Mesenchymal stem cell (in vitro differentiated cells and primary cell): Measurements from ENCODE around the gene NCAPG.
A peak's percentile ranks its signal among the peaks of the same experiment; 100 is the strongest.

Experiments used
- DNase-seq: peaks from one replicate; pipeline ENCODE4 v3.0.0-alpha.2; 2013
- H2AFZ ChIP-seq: one replicate; pipeline ENCODE4 v1.6.1; 2013; ENCODE audit warnings: low read depth, mild to moderate bottlenecking, control low read depth, inconsistent platforms, low read length, moderate library complexity
- H2AK5ac ChIP-seq: 2 replicates; pipeline ENCODE4 v1.6.1; 2013; ENCODE audit warnings: low read length, moderate library complexity, mild to moderate bottlenecking, inconsistent platforms; ENCODE audit not compliant: severe bottlenecking
- H2BK120ac ChIP-seq: one replicate; pipeline ENCODE4 v1.6.1; 2013; ENCODE audit warnings: low read depth, mild to moderate bottlenecking, inconsistent platforms, low read length, moderate library complexity
- H2BK12ac ChIP-seq, 2 experiments: one replicate each; pipeline ENCODE4 v1.6.1; 2013; ENCODE audit warnings: inconsistent platforms in 2 of 2, low read length in 2 of 2, mild to moderate bottlenecking in 2 of 2, moderate library complexity in 2 of 2, control low read depth in 1 of 2
- H2BK15ac ChIP-seq: one replicate; pipeline ENCODE4 v1.6.1; 2013; ENCODE audit warnings: mild to moderate bottlenecking, low read depth, inconsistent platforms; ENCODE audit not compliant: poor library complexity, severe bottlenecking
- H2BK5ac ChIP-seq: 2 replicates; pipeline ENCODE4 v1.6.1; 2013; ENCODE audit warnings: low read depth, mild to moderate bottlenecking, low read length, control low read depth, inconsistent platforms; ENCODE audit not compliant: poor library complexity, severe bottlenecking
- H3K14ac ChIP-seq, 2 experiments: one replicate each; pipeline ENCODE4 v1.6.1; 2013; ENCODE audit warnings: inconsistent platforms in 2 of 2, low read length in 2 of 2, control low read depth in 1 of 2, mild to moderate bottlenecking in 1 of 2, moderate library complexity in 1 of 2
- H3K18ac ChIP-seq, 2 experiments: one replicate each; pipeline ENCODE4 v1.6.1; 2013; ENCODE audit warnings: inconsistent platforms in 2 of 2, low read length in 2 of 2, control low read depth in 1 of 2, low read depth in 1 of 2, mild to moderate bottlenecking in 1 of 2
- H3K23ac ChIP-seq, 2 experiments: one replicate each; pipeline ENCODE4 v1.6.1; 2013; ENCODE audit warnings: inconsistent platforms in 2 of 2, low read length in 2 of 2, mild to moderate bottlenecking in 2 of 2, moderate library complexity in 2 of 2, control low read depth in 1 of 2
- H3K27ac ChIP-seq: 2 replicates; pipeline ENCODE4 v1.5.1; 2013; ENCODE audit warnings: mild to moderate bottlenecking, moderate library complexity, low read length, control low read depth, inconsistent platforms; ENCODE audit not compliant: poor library complexity, severe bottlenecking
- H3K27me3 ChIP-seq, 2 experiments: 2 replicates each; pipeline versions ENCODE4 v1.6.1 to v1.7.0; 2013; ENCODE audit warnings: low read length in 2 of 2, mild to moderate bottlenecking in 2 of 2, moderate library complexity in 2 of 2, control low read depth in 1 of 2, inconsistent platforms in 1 of 2; ENCODE audit not compliant: control insufficient read depth in 1 of 2, insufficient read depth in 1 of 2
- H3K36me3 ChIP-seq, 2 experiments: 2 replicates each; pipeline versions ENCODE4 v1.6.1 to v1.7.0; 2013; ENCODE audit warnings: low read length in 2 of 2, control low read depth in 1 of 2, inconsistent platforms in 1 of 2, low read depth in 1 of 2, mild to moderate bottlenecking in 1 of 2; ENCODE audit not compliant: insufficient read depth in 2 of 2, control insufficient read depth in 1 of 2
- H3K4ac ChIP-seq, 2 experiments: one replicate each; pipeline ENCODE4 v1.6.1; 2013; ENCODE audit warnings: inconsistent platforms in 2 of 2, low read length in 2 of 2, mild to moderate bottlenecking in 2 of 2, moderate library complexity in 2 of 2, control low read depth in 1 of 2, low read depth in 1 of 2
- H3K4me1 ChIP-seq: 2 replicates; pipeline ENCODE4 v1.6.1; 2013; ENCODE audit warnings: low read depth, low read length, control low read depth; ENCODE audit not compliant: control insufficient read depth, insufficient read depth
- H3K4me2 ChIP-seq: 2 replicates; pipeline ENCODE4 v1.6.1; 2013; ENCODE audit warnings: low read length, mild to moderate bottlenecking, inconsistent platforms; ENCODE audit not compliant: poor library complexity, severe bottlenecking
- H3K4me3 ChIP-seq, 2 experiments: 2 replicates each; pipeline versions ENCODE4 v1.5.1 to v1.7.0; 2013; ENCODE audit warnings: low read length in 2 of 2, mild to moderate bottlenecking in 2 of 2, control low read depth in 1 of 2, low read depth in 1 of 2; ENCODE audit not compliant: insufficient read depth in 1 of 2
- H3K79me1 ChIP-seq: replicated peaks from 2 replicates; pipeline ENCODE4 v1.6.1; 2013; ENCODE audit warnings: mild to moderate bottlenecking, control low read depth, low read length, inconsistent platforms; ENCODE audit not compliant: poor library complexity, severe bottlenecking
- H3K9ac ChIP-seq: 2 replicates; pipeline ENCODE4 v1.7.0; 2013; ENCODE audit warnings: mild to moderate bottlenecking, low read length, moderate library complexity
- H3K9me3 ChIP-seq: 2 replicates; pipeline ENCODE4 v1.7.0; 2013; ENCODE audit warnings: mild to moderate bottlenecking, low read length; ENCODE audit not compliant: control insufficient read depth
- H4K8ac ChIP-seq: one replicate; pipeline ENCODE4 v1.6.1; 2013; ENCODE audit warnings: inconsistent platforms, mild to moderate bottlenecking, low read length, moderate library complexity
- H4K91ac ChIP-seq: one replicate; pipeline ENCODE4 v1.6.1; 2013; ENCODE audit warnings: mild to moderate bottlenecking, low read length, inconsistent platforms
- WGBS: methylation state at CpG from one replicate; pipeline ENCODE4 v1.1.7; 2013; ENCODE audit warnings: mixed read lengths; 5-methylcytosine and 5-hydroxymethylcytosine counted together

The NCAPG gene

GRCh38 chr4:17763416-17763815 is 47.4 kb upstream of the NCAPG start:
- no peak for DNase-seq
- no peak overlapping the region for H2BK15ac ChIP-seq
- no peaks in the 10 kb centered on the region for H3K36me3 ChIP-seq
- H3K18ac ChIP-seq: no peak overlapping the region
- H2BK5ac ChIP-seq: no peak overlapping the region
- H3K23ac ChIP-seq: no peak overlapping the region
- no peak overlapping the region for H3K4me3 ChIP-seq
- H3K4me1 ChIP-seq: no peaks in the 10 kb centered on the region
- no peak overlapping the region for H2BK120ac ChIP-seq
- no peak overlapping the region for H2AFZ ChIP-seq
- H3K4me2 ChIP-seq: no peak overlapping the region
- no peaks in the 10 kb centered on the region for H3K79me1 ChIP-seq
- no peak overlapping the region for H2AK5ac ChIP-seq
- no peak overlapping the region for H3K27ac ChIP-seq
- WGBS: 93% methylated on average over 3 of the region's 3 CpGs
- no peak overlapping the region for H4K8ac ChIP-seq
- no peak overlapping the region for H2BK12ac ChIP-seq
- H3K9ac ChIP-seq: no peak overlapping the region
- no peak overlapping the region for H3K4ac ChIP-seq
- no peak overlapping the region for H4K91ac ChIP-seq
- H3K14ac ChIP-seq: no peak overlapping the region
- H3K27me3 ChIP-seq: peaks cover 0 to 4% of the 10 kb centered on the region in 2 experiments
- no peaks in the 10 kb centered on the region for H3K9me3 ChIP-seq

DNA sequence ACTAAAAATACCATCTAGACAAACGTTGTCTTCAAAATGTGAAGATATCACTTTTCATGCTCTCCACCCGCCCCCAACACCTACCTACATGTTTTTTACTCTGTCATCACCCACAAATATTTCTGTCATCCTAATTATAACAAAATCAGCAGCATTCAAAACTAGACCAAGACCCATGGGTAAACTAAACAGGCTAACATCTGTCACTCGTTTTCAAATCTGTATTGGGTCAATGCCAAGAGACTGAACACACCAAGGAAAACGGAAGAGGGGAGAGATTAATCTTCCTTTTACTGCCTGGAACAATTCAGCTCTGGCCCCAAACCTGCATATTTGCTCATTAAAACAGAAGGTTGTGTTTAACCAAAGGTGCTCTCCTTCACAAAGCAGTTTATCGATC is 46.8 kb upstream of the NCAPG start:
- Histone ChIP-seq H3K23ac (no peak overlapping the region), H3K4me3 (no peak overlapping the region), H2BK120ac (no peak overlapping the region), H2AK5ac (no peak overlapping the region), H2AFZ (no peak overlapping the region), H3K9me3 (no peaks in the 10 kb centered on the region), H2BK5ac (no peak overlapping the region), H3K4me1 (no peaks in the 10 kb centered on the region), H3K27me3 (no peaks in the 10 kb centered on the region), H2BK12ac (no peak overlapping the region), H3K14ac (no peak overlapping the region), H3K18ac (no peak overlapping the region), H3K27ac (no peak overlapping the region), H3K36me3 (no peaks in the 10 kb centered on the region), H3K9ac (no peak overlapping the region), H3K4me2 (no peak overlapping the region), H4K8ac (no peak overlapping the region), H3K4ac (no peak overlapping the region), H2BK15ac (no peak overlapping the region), H4K91ac (no peak overlapping the region), H3K79me1 (no peaks in the 10 kb centered on the region)
- no peak for DNase-seq
- WGBS: 66% methylated on average over 5 of the region's 5 CpGs

DNA sequence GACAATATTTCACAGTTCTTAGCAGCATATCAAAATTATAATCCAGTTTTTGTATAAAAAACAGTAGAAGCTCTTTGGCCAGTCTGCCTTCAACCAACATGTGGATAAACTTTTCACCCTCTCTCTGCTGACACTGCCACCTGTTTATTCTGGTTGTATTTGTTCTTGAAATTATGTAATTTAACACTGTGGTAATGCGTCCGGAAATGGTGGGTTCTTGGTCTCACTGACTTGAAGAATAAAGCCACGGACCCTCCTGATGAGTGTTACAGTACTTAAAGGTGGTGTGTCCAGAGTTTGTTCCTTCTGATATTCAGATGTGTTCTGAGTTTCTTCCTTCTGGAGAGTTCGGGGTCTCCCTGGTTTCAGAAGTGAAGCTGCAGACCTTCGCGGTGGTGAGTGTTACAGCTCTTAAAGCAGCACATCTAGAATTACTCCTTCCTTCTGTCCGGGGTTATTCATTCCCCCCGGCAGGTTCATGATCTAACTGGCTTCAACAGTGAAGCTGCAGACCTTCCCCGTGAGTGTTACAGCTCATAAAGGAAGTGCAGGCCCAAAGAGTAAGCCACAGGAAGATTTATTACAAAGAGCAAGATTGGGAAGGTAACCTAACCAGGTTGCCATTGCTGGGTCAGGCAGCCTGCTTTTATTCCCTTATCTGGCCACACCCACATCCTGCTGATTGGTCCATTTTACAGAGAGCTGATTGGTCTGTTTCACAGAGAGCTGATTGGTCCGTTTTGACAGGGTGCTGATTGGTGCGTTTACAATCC is 45.1 kb upstream of the NCAPG start:
- H2BK15ac ChIP-seq: no peak overlapping the region
- H2BK120ac ChIP-seq: no peak overlapping the region
- H3K79me1 ChIP-seq: no peaks in the 10 kb centered on the region
- H3K14ac ChIP-seq: no peak overlapping the region
- H3K18ac ChIP-seq: no peak overlapping the region
- no peak overlapping the region for H3K4me2 ChIP-seq
- no peak overlapping the region for H4K8ac ChIP-seq
- no peaks in the 10 kb centered on the region for H3K4me1 ChIP-seq
- no peak overlapping the region for H3K23ac ChIP-seq
- no peak overlapping the region for H2BK12ac ChIP-seq
- DNase-seq: no peak
- H3K4me3 ChIP-seq: no peak overlapping the region
- WGBS: 94% methylated on average over 11 of the region's 11 CpGs
- H2BK5ac ChIP-seq: no peak overlapping the region
- no peak overlapping the region for H3K27ac ChIP-seq
- H2AK5ac ChIP-seq: no peak overlapping the region
- H3K4ac ChIP-seq: no peak overlapping the region
- no peaks in the 10 kb centered on the region for H3K36me3 ChIP-seq
- no peak overlapping the region for H3K9ac ChIP-seq
- H2AFZ ChIP-seq: no peak overlapping the region
- H4K91ac ChIP-seq: no peak overlapping the region
- no peaks in the 10 kb centered on the region for H3K27me3 ChIP-seq
- no peaks in the 10 kb centered on the region for H3K9me3 ChIP-seq

- 91% methylated on average over 31 of the region's 33 CpGs for WGBS
- no peak overlapping the region for H3K4ac ChIP-seq
Measured at GRCh38 chr4:17766826-17767458, 43.8 kb upstream of the NCAPG start.

More at GRCh38 chr4:17766826-17767458, 43.8 kb upstream of the NCAPG start:
- H2BK15ac ChIP-seq: no peak overlapping the region
- H2BK12ac ChIP-seq: no peak overlapping the region
- H3K27ac ChIP-seq: no peak overlapping the region
- peak overlapping the region; percentile 44 for H4K91ac ChIP-seq
- H3K9ac ChIP-seq: no peak overlapping the region
- no peak overlapping the region for H2BK5ac ChIP-seq
- H3K18ac ChIP-seq: no peak overlapping the region
- no peak overlapping the region for H2BK120ac ChIP-seq
- H2AK5ac ChIP-seq: no peak overlapping the region
- H3K4me1 ChIP-seq: no peaks in the 10 kb centered on the region
- H3K27me3 ChIP-seq: peaks cover 0 to 4% of the 10 kb centered on the region in 2 experiments
- no peaks in the 10 kb centered on the region for H3K36me3 ChIP-seq
- DNase-seq: no peak
- no peaks in the 10 kb centered on the region for H3K9me3 ChIP-seq
- H4K8ac ChIP-seq: no peak overlapping the region
- no peak overlapping the region for H3K14ac ChIP-seq
- no peak overlapping the region for H3K4me3 ChIP-seq
- no peak overlapping the region for H2AFZ ChIP-seq
- H3K4me2 ChIP-seq: no peak overlapping the region
- no peak overlapping the region for H3K23ac ChIP-seq
- H3K79me1 ChIP-seq: no peaks in the 10 kb centered on the region
